ENCODE measurements around the gene NAA25.
"Not testable (repeated sequence)": the region's sequence is repeated elsewhere in the genome, so short reads cannot be mapped to it uniquely, and the experiment has no call there.

The NAA25 gene

GRCh38 chr12:112103758-112104503 is 4.7 kb downstream of the NAA25 start:
- H3K9ac ChIP-seq (ENCODE audit: low read depth in 1 of 2, low read length in 2 of 2): no peak overlapping the region
- H3K27me3 ChIP-seq (ENCODE audit: control insufficient read depth in 2 of 2, insufficient read depth in 2 of 2, low read length in 2 of 2): no peaks in the 10 kb centered on the region
- H3K4me1 ChIP-seq (ENCODE audit: control insufficient read depth in 2 of 2, insufficient read depth in 2 of 2, low read length in 2 of 2): peaks cover 7 to 8% of the 10 kb centered on the region in 2 donors
- no peak overlapping the region for H3K27ac ChIP-seq (ENCODE audit: low read depth in 2 of 2, low read length in 2 of 2)
- no peak overlapping the region for H3K4me3 ChIP-seq (ENCODE audit: low read length in 2 of 2)
- H3K9me3 ChIP-seq (ENCODE audit: control insufficient read depth in 2 of 2, low read length in 2 of 2): no peaks in the 10 kb centered on the region
- H3K36me3 ChIP-seq (ENCODE audit: control insufficient read depth in 2 of 2, insufficient read depth in 2 of 2, low read length in 2 of 2): peaks cover 5 to 6% of the 10 kb centered on the region in 2 donors

- not testable (repeated sequence) for H3K27me3 ChIP-seq (ENCODE audit: control insufficient read depth in 2 of 2, insufficient read depth in 2 of 2, low read length in 2 of 2); H3K9ac ChIP-seq (ENCODE audit: low read depth in 1 of 2, low read length in 2 of 2); H3K27ac ChIP-seq (ENCODE audit: low read depth in 2 of 2, low read length in 2 of 2); H3K4me1 ChIP-seq (ENCODE audit: control insufficient read depth in 2 of 2, insufficient read depth in 2 of 2, low read length in 2 of 2); H3K4me3 ChIP-seq (ENCODE audit: low read length in 2 of 2); H3K9me3 ChIP-seq (ENCODE audit: control insufficient read depth in 2 of 2, low read length in 2 of 2)
- peaks cover 5 to 11% of the 10 kb centered on the region in 2 donors for H3K36me3 ChIP-seq (ENCODE audit: control insufficient read depth in 2 of 2, insufficient read depth in 2 of 2, low read length in 2 of 2)
These were observed 5.8 kb downstream of the NAA25 start for GRCh38 chr12:112102746-112103145.

DNA sequence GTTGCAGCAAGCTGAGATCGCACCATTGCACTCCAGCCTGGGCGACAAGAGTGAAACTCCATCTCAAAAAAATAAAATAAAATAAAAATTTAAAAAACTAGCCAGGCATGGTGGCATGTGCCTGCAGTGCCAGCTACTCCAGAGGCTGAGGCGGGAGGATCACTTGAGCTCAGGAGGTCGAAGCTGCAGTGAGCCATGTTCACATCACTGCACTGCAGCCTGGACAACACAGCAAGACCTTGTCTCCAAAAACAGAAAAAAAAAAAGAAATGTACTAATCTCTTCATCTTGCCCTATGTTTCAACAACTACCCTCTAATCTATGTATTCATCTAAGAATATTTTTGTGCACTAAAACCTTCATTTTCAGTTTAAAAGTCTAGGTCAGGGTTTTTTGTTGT is 6.5 kb downstream of the NAA25 start:
- Histone ChIP-seq H3K4me3 (ENCODE audit: low read length in 2 of 2) (no peak overlapping the region), H3K9me3 (ENCODE audit: control insufficient read depth in 2 of 2, low read length in 2 of 2) (no peaks in the 10 kb centered on the region), H3K27me3 (ENCODE audit: control insufficient read depth in 2 of 2, insufficient read depth in 2 of 2, low read length in 2 of 2) (no peaks in the 10 kb centered on the region), H3K4me1 (ENCODE audit: control insufficient read depth in 2 of 2, insufficient read depth in 2 of 2, low read length in 2 of 2) (peaks cover 0 to 4% of the 10 kb centered on the region in 2 donors), H3K9ac (ENCODE audit: low read depth in 1 of 2, low read length in 2 of 2) (no peak overlapping the region), H3K27ac (ENCODE audit: low read depth in 2 of 2, low read length in 2 of 2) (no peak overlapping the region), H3K36me3 (ENCODE audit: control insufficient read depth in 2 of 2, insufficient read depth in 2 of 2, low read length in 2 of 2) (peaks cover 5 to 11% of the 10 kb centered on the region in 2 donors)

- not testable (repeated sequence) for H3K9me3 ChIP-seq (ENCODE audit: control insufficient read depth in 2 of 2, low read length in 2 of 2); H3K4me1 ChIP-seq (ENCODE audit: control insufficient read depth in 2 of 2, insufficient read depth in 2 of 2, low read length in 2 of 2); H3K9ac ChIP-seq (ENCODE audit: low read depth in 1 of 2, low read length in 2 of 2); H3K4me3 ChIP-seq (ENCODE audit: low read length in 2 of 2); H3K27me3 ChIP-seq (ENCODE audit: control insufficient read depth in 2 of 2, insufficient read depth in 2 of 2, low read length in 2 of 2); H3K36me3 ChIP-seq (ENCODE audit: control insufficient read depth in 2 of 2, insufficient read depth in 2 of 2, low read length in 2 of 2); H3K27ac ChIP-seq (ENCODE audit: low read depth in 2 of 2, low read length in 2 of 2)
These were observed 8.1 kb downstream of the NAA25 start for GRCh38 chr12:112100500-112100899.

- no peak overlapping the region for H3K4me3 ChIP-seq (ENCODE audit: low read length in 2 of 2)
- H3K9me3 ChIP-seq (ENCODE audit: control insufficient read depth in 2 of 2, low read length in 2 of 2): no peaks in the 10 kb centered on the region
- no peak overlapping the region for H3K9ac ChIP-seq (ENCODE audit: low read depth in 1 of 2, low read length in 2 of 2)
- no peaks in the 10 kb centered on the region for H3K4me1 ChIP-seq (ENCODE audit: control insufficient read depth in 2 of 2, insufficient read depth in 2 of 2, low read length in 2 of 2)
- no peak overlapping the region for H3K27ac ChIP-seq (ENCODE audit: low read depth in 2 of 2, low read length in 2 of 2)
- no peaks in the 10 kb centered on the region for H3K27me3 ChIP-seq (ENCODE audit: control insufficient read depth in 2 of 2, insufficient read depth in 2 of 2, low read length in 2 of 2)
- H3K36me3 ChIP-seq (ENCODE audit: control insufficient read depth in 2 of 2, insufficient read depth in 2 of 2, low read length in 2 of 2): peaks cover 5 to 9% of the 10 kb centered on the region in 2 donors
These were observed 10.9 kb downstream of the NAA25 start for GRCh38 chr12:112097641-112098040.

DNA sequence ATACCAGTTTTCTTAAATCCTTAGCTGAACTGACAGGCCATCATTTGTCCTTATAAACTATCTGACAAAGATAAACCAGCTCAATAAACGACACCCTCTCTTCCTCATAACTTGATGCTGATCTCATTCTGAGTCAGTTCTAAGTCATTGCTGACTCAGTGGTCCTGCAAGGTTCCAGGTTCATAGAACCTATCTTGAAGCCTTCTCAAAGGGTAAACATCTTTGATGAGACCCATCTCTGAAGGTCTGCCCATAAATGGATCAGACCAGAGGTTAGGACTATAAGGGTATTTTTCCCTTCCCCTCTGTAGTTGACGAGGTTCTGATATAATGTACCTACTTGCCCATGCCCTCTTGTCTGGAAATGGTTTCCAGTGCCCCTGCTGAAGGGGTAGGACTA is 11.9 kb downstream of the NAA25 start:
- Histone ChIP-seq H3K27ac (ENCODE audit: low read depth in 2 of 2, low read length in 2 of 2) (no peak overlapping the region), H3K9ac (ENCODE audit: low read depth in 1 of 2, low read length in 2 of 2) (no peak overlapping the region), H3K36me3 (ENCODE audit: control insufficient read depth in 2 of 2, insufficient read depth in 2 of 2, low read length in 2 of 2) (peaks cover 5 to 9% of the 10 kb centered on the region in 2 donors), H3K4me1 (ENCODE audit: control insufficient read depth in 2 of 2, insufficient read depth in 2 of 2, low read length in 2 of 2) (no peaks in the 10 kb centered on the region), H3K27me3 (ENCODE audit: control insufficient read depth in 2 of 2, insufficient read depth in 2 of 2, low read length in 2 of 2) (no peaks in the 10 kb centered on the region), H3K4me3 (ENCODE audit: low read length in 2 of 2) (no peak overlapping the region), H3K9me3 (ENCODE audit: control insufficient read depth in 2 of 2, low read length in 2 of 2) (no peaks in the 10 kb centered on the region)

DNA sequence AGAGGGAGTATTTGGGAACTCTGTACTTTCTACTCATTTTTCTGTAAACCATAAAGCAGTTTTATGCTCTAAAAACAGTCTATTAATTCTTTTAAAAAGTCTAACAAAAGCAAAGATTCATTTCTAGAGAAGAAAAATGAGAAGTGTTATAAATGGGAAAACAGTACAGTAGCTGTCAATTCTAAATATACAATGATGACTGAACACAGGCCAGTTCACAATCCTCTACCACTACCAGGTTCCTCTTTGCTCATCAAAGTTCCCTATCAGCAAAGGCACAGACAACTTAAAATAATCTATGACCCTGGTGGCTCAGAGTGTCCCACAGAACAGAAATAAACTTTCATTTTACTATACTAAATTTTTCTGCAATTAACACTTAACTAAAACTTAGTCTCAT is 12.5 kb downstream of the NAA25 start:
- Histone ChIP-seq H3K4me1 (ENCODE audit: control insufficient read depth in 2 of 2, insufficient read depth in 2 of 2, low read length in 2 of 2) (no peaks in the 10 kb centered on the region), H3K36me3 (ENCODE audit: control insufficient read depth in 2 of 2, insufficient read depth in 2 of 2, low read length in 2 of 2) (peaks cover 8 to 13% of the 10 kb centered on the region in 2 donors), H3K4me3 (ENCODE audit: low read length in 2 of 2) (no peak overlapping the region), H3K27me3 (ENCODE audit: control insufficient read depth in 2 of 2, insufficient read depth in 2 of 2, low read length in 2 of 2) (no peaks in the 10 kb centered on the region), H3K9ac (ENCODE audit: low read depth in 1 of 2, low read length in 2 of 2) (no peak overlapping the region), H3K9me3 (ENCODE audit: control insufficient read depth in 2 of 2, low read length in 2 of 2) (no peaks in the 10 kb centered on the region), H3K27ac (ENCODE audit: low read depth in 2 of 2, low read length in 2 of 2) (no peak overlapping the region)

DNA sequence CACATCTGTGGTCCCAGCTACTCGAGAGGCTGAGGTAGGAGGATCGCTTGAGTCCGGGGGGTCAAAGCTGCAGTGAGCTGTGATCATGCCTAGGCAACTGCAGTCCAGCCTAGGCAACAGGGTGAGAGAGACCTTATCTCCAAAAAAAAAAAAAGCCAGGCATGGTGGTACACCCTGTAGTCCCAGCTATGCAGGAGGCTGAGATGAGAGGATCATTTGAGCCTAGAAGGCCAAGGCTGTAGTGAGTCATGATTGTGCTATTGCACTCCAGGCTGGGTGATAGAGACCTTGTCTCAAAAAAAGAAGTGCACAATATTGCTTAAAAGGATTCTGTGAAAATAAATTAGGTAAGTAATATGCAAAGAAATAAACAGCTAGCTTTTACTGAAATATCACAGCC is 17.0 kb downstream of the NAA25 start:
- no peak overlapping the region for H3K27ac ChIP-seq (ENCODE audit: low read depth in 2 of 2, low read length in 2 of 2)
- peaks cover 16 to 32% of the 10 kb centered on the region in 2 donors for H3K36me3 ChIP-seq (ENCODE audit: control insufficient read depth in 2 of 2, insufficient read depth in 2 of 2, low read length in 2 of 2)
- no peaks in the 10 kb centered on the region for H3K4me1 ChIP-seq (ENCODE audit: control insufficient read depth in 2 of 2, insufficient read depth in 2 of 2, low read length in 2 of 2)
- H3K27me3 ChIP-seq (ENCODE audit: control insufficient read depth in 2 of 2, insufficient read depth in 2 of 2, low read length in 2 of 2): no peaks in the 10 kb centered on the region
- H3K9ac ChIP-seq (ENCODE audit: low read depth in 1 of 2, low read length in 2 of 2): no peak overlapping the region
- no peaks in the 10 kb centered on the region for H3K9me3 ChIP-seq (ENCODE audit: control insufficient read depth in 2 of 2, low read length in 2 of 2)
- no peak overlapping the region for H3K4me3 ChIP-seq (ENCODE audit: low read length in 2 of 2)

- no peak overlapping the region for H3K4me3 ChIP-seq (ENCODE audit: low read length in 2 of 2)
- H3K9ac ChIP-seq (ENCODE audit: low read depth in 1 of 2, low read length in 2 of 2): no peak overlapping the region
- H3K9me3 ChIP-seq (ENCODE audit: control insufficient read depth in 2 of 2, low read length in 2 of 2): no peaks in the 10 kb centered on the region
- H3K36me3 ChIP-seq (ENCODE audit: control insufficient read depth in 2 of 2, insufficient read depth in 2 of 2, low read length in 2 of 2): peaks cover 16 to 32% of the 10 kb centered on the region in 2 donors
- no peaks in the 10 kb centered on the region for H3K27me3 ChIP-seq (ENCODE audit: control insufficient read depth in 2 of 2, insufficient read depth in 2 of 2, low read length in 2 of 2)
- no peak overlapping the region for H3K27ac ChIP-seq (ENCODE audit: low read depth in 2 of 2, low read length in 2 of 2)
- no peaks in the 10 kb centered on the region for H3K4me1 ChIP-seq (ENCODE audit: control insufficient read depth in 2 of 2, insufficient read depth in 2 of 2, low read length in 2 of 2)
These were observed 20.7 kb downstream of the NAA25 start for GRCh38 chr12:112087851-112088250.

- H3K27ac ChIP-seq (ENCODE audit: low read depth in 2 of 2, low read length in 2 of 2): no peak overlapping the region
- H3K27me3 ChIP-seq (ENCODE audit: control insufficient read depth in 2 of 2, insufficient read depth in 2 of 2, low read length in 2 of 2): no peaks in the 10 kb centered on the region
- peaks cover 16 to 34% of the 10 kb centered on the region in 2 donors for H3K36me3 ChIP-seq (ENCODE audit: control insufficient read depth in 2 of 2, insufficient read depth in 2 of 2, low read length in 2 of 2)
- no peaks in the 10 kb centered on the region for H3K9me3 ChIP-seq (ENCODE audit: control insufficient read depth in 2 of 2, low read length in 2 of 2)
- no peak overlapping the region for H3K4me3 ChIP-seq (ENCODE audit: low read length in 2 of 2)
- H3K4me1 ChIP-seq (ENCODE audit: control insufficient read depth in 2 of 2, insufficient read depth in 2 of 2, low read length in 2 of 2): no peaks in the 10 kb centered on the region
- H3K9ac ChIP-seq (ENCODE audit: low read depth in 1 of 2, low read length in 2 of 2): no peak overlapping the region
These were observed 21.3 kb downstream of the NAA25 start for GRCh38 chr12:112087055-112087850.

Measured in mucosa of rectum (tissue), 2 donors.